Activated CD4-positive, alpha-beta T cell treated with anti-CD3 and anti-CD28 coated beads, Interleukin-2, amount 50 U/mL, for 24 hours (primary cell): Measurements from ENCODE around the gene LAMB1.

Experiments
- DNase-seq, 2 donors: peaks; one replicate each; pipeline ENCODE4 v3.0.0-alpha.2; 2020; ENCODE audit warnings: low read depth in 1 of 2, low spot score in 1 of 2

Gene LAMB1

GRCh38 chr7:107882766-107883165, 120.2 kb downstream of the LAMB1 start:
- DNase-seq = no peak

DNA sequence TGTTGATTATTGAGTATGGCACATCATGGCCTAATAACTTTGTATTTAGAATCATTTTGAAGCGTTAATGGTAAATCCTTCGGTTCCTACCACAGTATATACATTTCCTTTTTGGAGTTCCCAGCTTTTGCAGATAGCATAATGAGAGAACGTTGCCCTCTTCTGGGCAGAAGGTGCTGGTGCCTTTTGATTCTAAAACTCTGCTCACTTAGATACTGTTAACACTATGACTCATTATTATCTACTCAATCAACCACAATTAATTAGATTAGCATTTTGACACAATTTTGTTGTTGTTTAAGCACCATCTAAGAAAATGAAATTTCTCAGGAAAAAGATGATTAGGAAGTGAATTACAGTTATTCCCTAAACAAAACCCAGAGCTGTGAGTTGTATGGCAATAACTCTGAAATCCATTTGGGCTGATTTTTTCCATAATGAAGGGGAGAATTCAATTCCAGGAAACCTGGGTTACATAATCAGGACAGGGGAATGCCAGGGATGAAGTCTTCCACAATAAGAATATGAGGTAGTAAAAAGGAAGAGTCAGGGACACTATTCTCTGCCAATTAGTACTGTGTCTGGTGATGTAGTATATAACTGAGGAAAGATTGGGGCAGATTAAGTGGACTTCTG, 123.4 kb downstream of the LAMB1 start:
- peak in 1 of 2 donors; percentile 39 for DNase-seq

DNA sequence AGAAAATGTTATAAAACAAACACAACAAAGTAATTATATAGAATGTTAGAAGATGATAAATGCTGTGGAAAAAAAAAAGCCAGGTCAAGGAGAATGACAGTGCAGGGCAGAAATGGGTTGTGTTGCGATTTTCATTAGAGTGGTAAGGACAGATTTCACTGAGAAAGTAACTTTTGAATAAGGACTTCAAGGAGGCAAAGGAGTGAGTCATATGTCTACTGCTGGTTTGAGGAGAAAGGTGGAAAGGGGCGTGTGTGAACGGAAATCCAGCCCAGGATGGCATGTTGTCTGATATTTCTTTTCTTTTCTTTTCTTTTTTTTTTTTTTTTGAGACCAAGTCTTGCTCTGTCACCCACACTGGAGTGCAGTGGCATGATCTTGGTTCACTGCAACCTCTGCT, 124.3 kb downstream of the LAMB1 start:
- no peak for DNase-seq

DNA sequence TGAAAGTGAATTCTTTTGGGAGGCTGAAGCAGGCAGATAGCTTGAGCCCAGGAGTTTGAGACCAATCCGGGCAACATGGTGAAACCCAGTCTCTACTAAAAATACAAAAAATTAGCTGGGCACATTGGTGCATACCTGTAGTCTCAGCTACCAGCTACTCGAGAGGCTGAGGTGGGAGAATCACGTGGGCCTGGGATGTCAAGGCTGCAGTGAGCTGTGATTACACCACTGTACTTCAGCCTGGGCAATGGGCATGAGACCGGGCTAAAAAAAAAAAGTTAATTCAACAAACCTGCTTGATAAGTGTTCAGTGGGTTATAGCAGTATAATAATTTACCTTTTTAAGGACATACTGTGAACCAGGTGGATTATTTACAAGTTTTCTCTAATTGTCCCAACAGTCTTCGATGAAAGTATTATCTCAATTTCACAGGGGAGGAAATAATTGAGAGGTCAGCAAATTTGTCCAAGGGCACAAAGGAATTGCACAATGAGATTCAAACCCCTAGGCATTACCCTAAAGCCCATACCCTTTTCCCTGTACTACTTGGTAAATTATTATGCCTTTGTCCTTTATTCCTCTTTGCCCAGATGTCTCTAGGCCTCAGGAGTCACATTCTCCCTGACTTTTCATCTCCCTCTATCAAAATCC, 125.1 kb downstream of the LAMB1 start:
- DNase-seq = no peak

DNA sequence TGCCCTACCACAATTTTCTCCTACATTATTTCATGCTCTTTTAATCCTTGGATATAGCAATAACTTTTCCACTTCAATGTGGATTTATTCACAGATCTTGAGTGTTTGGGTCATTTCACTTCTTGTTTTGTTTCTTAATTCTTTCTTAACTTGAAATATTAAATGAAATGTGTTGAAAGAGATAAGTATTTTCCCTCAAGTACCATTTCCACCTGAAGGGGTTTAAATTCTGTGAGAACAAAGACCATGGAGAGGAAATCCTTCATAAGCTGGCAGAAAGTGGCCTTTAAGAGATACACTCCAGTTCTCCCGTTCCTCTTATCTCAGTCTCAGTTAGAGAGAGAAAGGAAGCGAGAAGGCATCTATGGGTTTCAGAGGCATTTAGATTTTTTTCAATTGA, 126.0 kb downstream of the LAMB1 start:
- DNase-seq = no peak

DNA sequence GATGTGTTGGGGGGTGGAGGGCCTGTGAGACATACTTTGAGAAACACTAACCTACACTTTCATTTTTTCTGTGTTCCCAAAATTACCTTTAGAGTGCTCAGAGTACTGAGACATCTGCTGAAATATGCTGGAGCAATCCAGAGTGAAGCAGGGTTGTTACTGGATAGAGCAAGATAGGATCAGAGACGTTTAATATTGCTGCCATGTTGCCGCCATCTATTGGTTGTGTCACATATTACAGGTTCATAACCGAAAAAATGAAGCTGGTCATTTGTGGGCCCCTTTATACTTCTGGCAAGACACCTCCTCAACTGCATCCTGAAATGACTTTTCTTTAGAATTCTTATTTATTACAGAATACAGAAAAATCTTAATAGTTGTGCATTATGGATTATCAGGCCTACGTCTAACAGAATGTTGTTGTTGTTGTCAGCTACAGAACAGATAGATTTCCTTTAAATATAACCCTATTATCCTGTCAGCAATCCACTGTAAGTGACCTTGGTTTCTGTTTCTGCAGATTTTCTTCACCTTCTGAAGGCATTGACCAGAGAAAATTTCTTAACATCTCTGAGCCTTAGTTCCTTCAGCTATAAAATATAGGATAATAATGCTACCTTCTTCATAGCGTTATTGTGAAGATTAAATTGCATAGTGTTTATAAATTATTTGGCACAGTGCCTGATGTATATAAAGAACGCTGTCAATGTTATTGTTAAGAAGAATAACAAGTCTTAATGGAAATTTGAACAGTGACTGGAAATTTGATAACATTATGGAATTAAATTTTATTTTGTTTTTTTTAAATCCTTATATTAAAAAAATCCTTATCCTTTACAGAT, 128.1 kb downstream of the LAMB1 start:
- peak in 1 of 2 donors; percentile 39 for DNase-seq

GRCh38 chr7:107874111-107874510, 128.8 kb downstream of the LAMB1 start:
- no peak for DNase-seq
